Measurements from ENCODE around the gene C6orf62.
"Not testable (repeated sequence)": the region's sequence is repeated elsewhere in the genome, so short reads cannot be mapped to it uniquely, and the experiment has no call there.

The C6orf62 gene

DNA sequence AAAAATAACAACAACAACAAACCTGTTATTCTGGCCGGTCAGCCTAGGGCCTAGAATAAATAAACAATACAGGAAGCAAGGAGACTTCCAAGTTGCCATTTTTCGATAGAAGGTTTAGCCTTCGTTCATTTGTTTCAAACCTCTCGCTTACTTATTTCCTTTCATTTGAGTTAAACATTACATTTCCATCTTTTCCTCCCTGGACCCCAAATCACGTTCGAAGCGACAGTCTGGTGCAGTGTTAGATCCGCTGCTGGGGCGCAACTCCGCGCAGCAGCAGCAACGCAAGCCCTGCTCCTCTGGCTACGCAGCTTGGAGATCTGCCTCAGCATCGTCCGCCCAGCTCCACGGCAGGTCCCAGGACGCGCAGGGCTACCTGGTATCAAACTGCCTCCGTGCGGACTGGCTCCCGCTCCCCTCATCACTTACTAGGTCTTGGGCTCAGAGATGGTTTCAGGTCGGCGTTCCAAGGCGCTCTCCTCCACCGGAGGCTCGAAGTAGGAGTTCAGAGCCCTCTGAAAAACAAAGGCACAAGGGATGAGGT is 52.8 kb downstream of the C6orf62 start:
- no peak for DNase-seq

GRCh38 chr6:24664046-24664987 is 54.6 kb downstream of the C6orf62 start:
- DNase-seq, result no peak

DNA sequence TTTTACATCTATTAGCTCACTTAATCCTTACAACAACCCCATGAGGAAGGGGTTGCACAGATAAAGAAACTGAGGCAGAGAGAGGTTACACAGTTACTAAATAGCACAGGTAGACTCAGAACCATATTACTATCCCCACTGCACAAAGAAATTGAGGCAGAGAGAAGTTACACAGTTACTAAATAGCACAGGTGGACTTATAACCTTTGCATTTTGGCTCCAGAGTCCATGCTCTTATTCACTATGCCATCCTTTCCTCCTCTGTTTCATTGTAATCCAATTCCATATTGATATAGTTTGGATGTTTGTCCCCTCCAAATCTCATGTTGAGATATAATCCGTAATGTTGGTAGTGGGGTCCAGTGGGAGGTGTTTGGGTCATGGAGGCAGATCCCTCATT is 55.8 kb downstream of the C6orf62 start:
- no peak for DNase-seq

GRCh38 chr6:24662236-24662635 is 56.7 kb downstream of the C6orf62 start:
- no peak for DNase-seq

DNA sequence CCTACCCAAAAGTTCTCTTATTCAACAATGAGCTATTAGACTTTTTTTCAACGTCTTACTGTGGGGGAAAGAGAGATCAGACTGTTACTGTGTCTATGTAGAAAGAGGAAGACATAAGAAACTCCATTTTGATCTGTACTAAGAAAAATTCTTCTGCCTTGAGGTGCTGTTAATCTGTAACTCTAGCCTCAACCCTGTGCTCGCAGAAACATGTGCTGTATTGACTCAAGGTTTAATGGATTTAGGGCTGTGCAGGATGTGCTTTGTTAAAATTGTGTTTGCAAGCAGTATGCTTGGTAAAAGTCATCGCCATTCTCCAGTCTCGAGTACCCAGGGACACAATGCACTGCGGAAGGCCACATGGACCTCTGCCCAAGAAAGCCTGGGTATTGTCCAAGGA is 57.2 kb downstream of the C6orf62 start:
- not testable (repeated sequence) for DNase-seq

- no peak for DNase-seq
These were observed 58.8 kb downstream of the C6orf62 start for GRCh38 chr6:24660105-24660504.

- no peak for DNase-seq
These were observed 59.4 kb downstream of the C6orf62 start for GRCh38 chr6:24659561-24659960.

DNA sequence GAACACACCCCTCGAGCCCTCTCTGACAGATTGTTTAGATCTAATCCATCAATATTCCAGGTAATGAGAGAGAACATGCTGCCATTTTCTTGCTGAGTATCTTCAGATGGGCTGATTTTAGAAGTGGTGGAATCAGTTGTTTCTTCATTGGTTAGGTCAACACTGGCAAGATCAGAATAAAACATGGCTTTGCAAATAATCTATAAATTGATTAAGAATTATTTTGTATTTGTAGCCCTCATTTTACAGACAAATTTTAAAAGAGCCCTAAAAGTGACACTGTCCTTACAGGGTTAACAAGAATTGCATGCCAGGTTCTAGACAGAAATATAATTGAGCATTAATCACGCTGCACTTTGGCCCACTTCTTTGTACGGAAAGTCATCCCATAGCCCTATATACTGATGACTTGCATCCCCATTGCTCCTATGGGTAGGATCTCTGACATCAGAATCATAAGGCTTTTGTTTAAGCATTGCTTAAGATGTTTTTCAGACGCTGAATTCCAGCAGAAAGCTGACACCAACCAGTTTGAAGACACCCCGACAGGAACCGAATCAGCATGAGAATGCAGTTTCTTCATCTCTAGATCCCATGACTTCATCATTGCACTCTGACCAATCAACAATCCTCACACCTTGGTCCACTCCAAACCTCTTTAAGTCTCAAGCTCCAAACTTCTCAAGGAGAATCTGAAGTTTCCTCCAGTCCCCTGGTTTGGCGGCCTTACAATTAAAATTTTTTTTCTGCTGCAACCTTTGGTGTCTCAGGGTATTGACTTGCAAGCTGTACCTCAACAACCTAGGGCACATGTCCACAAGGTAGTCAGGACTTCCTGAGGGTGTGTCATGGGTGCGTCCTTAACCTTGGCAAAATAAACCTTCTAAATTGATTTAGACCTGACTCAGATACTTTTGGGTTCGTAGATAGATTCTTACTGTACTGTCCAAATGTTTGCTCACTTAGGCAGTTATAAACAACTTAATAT is 60.1 kb downstream of the C6orf62 start:
- no peak for DNase-seq

DNA sequence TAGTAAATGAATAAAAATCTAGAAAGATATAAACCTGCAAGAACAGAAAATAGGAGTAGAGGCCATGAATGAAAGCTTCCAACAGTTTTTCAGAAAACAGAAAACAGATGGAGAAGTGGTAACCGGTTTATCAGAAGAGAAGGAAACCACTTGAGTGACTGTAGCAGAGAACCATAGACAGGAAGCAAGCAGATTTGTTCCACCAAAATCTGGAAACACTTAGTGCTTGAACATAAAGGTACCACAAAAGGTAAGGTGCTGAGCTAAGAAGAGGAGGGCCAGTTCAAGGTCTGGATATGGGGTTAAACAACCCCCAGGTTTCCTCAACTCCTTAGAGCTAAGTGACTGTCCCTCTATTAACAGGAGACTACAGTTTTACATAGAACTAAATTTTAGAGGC is 63.7 kb downstream of the C6orf62 start:
- DNase-seq, result no peak
